ENCODE results near the gene CCS.
"Not testable (repeated sequence)": the region's sequence is repeated elsewhere in the genome, so short reads cannot be mapped to it uniquely, and the experiment has no call there.

CCS gene

GRCh38 chr11:66561975-66562248, 31.1 kb upstream of the CCS start:
- no peak for DNase-seq

GRCh38 chr11:66562275-66562674, 30.7 kb upstream of the CCS start:
- DNase-seq = no peak

- no peak for DNase-seq
Measured at GRCh38 chr11:66562907-66563583, 29.9 kb upstream of the CCS start.

- no peak for DNase-seq
Measured at GRCh38 chr11:66563832-66564231, 29.2 kb upstream of the CCS start.

GRCh38 chr11:66564538-66564937, 28.4 kb upstream of the CCS start:
- no peak for DNase-seq

GRCh38 chr11:66564984-66565383, 28.0 kb upstream of the CCS start:
- no peak for DNase-seq

GRCh38 chr11:66566221-66566620, 26.8 kb upstream of the CCS start:
- DNase-seq = no peak

- DNase-seq = no peak
Measured at GRCh38 chr11:66567787-66568123, 25.2 kb upstream of the CCS start.

GRCh38 chr11:66568124-66568916, 24.7 kb upstream of the CCS start, which contains the start of gene CTSF:
TSS of gene CTSF (minus strand) at chr11:66568606. CDS start at chr11:66568486, 120 bp downstream.
- peak; percentile 83 to 92 (median 89) for DNase-seq

- no peak for DNase-seq
Measured at GRCh38 chr11:66569076-66569475, 23.9 kb upstream of the CCS start.

GRCh38 chr11:66570079-66570849, 22.7 kb upstream of the CCS start:
- DNase-seq = no peak

GRCh38 chr11:66570850-66571180, 22.2 kb upstream of the CCS start:
- DNase-seq = no peak

- peak; percentile 91 to 95 (median 94) for DNase-seq
Measured at GRCh38 chr11:66579017-66579606, 13.9 kb upstream of the CCS start.

- peak; percentile 77 to 85 (median 82) for DNase-seq
Measured at GRCh38 chr11:66580803-66581202, 12.2 kb upstream of the CCS start.

- DNase-seq = no peak
Measured at GRCh38 chr11:66581261-66581660, 11.7 kb upstream of the CCS start.

- DNase-seq = not testable (repeated sequence)
Measured at GRCh38 chr11:66582565-66583147, 10.3 kb upstream of the CCS start.

- not testable (repeated sequence) for DNase-seq
Measured at GRCh38 chr11:66585447-66585846, 7.5 kb upstream of the CCS start.

- DNase-seq = no peak
Measured at GRCh38 chr11:66586136-66586535, 6.8 kb upstream of the CCS start.

GRCh38 chr11:66589315-66589714, 3.7 kb upstream of the CCS start:
- not testable (repeated sequence) for DNase-seq

GRCh38 chr11:66589996-66590675, 2.8 kb upstream of the CCS start:
- no peak for DNase-seq

- DNase-seq = no peak
Measured at GRCh38 chr11:66591175-66591574, 1.8 kb upstream of the CCS start.

- no peak for DNase-seq
Measured at GRCh38 chr11:66593303-66593635, 284 bp downstream of the CCS start.

GRCh38 chr11:66593650-66594049, 665 bp downstream of the CCS start:
- DNase-seq = no peak

Measured in suppressor macrophage treated with lipopolysaccharide for 1 hour (primary cell).